ENCODE results near the gene GRIK1.

- no peak for TF ChIP-seq TAF1 (IDR thresholded peaks at IDR 0.05; ENCODE audit: borderline replicate concordance, low read depth, low read length)
- no peak for TF ChIP-seq POLR2AphosphoS5 (IDR thresholded peaks at IDR 0.05; ENCODE audit: low read depth, low read length)
These were observed 46.1 kb upstream of the GRIK1 start for GRCh38 chr21:29985866-29986265.
